Measurements from ENCODE around the gene GPC5.

- TF ChIP-seq ZBTB17 (CRISPR knock-in tag; IDR thresholded peaks at IDR 0.05): no peak
- TF ChIP-seq ZBTB40 (IDR thresholded peaks at IDR 0.05): no peak
- TF ChIP-seq ZBTB40 (CRISPR knock-in tag; IDR thresholded peaks at IDR 0.05): no peak
- no peak for TF ChIP-seq ELF4 (CRISPR knock-in tag; IDR thresholded peaks at IDR 0.05)
- no peak for TF ChIP-seq FOS (IDR thresholded peaks at IDR 0.05; ENCODE audit: extremely low read depth, insufficient read length)
- no peak for TF ChIP-seq CTCF (IDR thresholded peaks at IDR 0.05 in 2 of 3, conservative IDR thresholded peaks at IDR 0.05 in 1 of 3; ENCODE audit: insufficient read depth in 2 of 3, low read depth in 1 of 3, low read length in 3 of 3)
- TF ChIP-seq TCF7L2 (IDR thresholded peaks at IDR 0.05; ENCODE audit: low read depth, low read length): no peak
- TF ChIP-seq MLLT1 (IDR thresholded peaks at IDR 0.05): no peak
- TF ChIP-seq ESRRA (IDR thresholded peaks at IDR 0.05; ENCODE audit: borderline replicate concordance, low read depth): no peak
- TF ChIP-seq ZBTB5 (IDR thresholded peaks at IDR 0.05): no peak
Measured at GRCh38 chr13:92807966-92808365, 1409.5 kb downstream of the GPC5 start.
